GM19372 (cell line): ENCODE data around the gene ANKRD33.
"Not testable (repeated sequence)": the region's sequence is repeated elsewhere in the genome, so short reads cannot be mapped to it uniquely, and the experiment has no call there.

Source experiments
- ATAC-seq: cut with Tn5 transposase; IDR thresholded peaks from one replicate; pipeline ENCODE4 v1.9.1; 2021; ENCODE audit warnings: mild to moderate bottlenecking, low read depth, moderate library complexity; ENCODE audit not compliant: unreplicated experiment

Gene ANKRD33

GRCh38 chr12:51873251-51873994 lies 14.5 kb upstream of the ANKRD33 start:
- no peak for ATAC-seq

DNA sequence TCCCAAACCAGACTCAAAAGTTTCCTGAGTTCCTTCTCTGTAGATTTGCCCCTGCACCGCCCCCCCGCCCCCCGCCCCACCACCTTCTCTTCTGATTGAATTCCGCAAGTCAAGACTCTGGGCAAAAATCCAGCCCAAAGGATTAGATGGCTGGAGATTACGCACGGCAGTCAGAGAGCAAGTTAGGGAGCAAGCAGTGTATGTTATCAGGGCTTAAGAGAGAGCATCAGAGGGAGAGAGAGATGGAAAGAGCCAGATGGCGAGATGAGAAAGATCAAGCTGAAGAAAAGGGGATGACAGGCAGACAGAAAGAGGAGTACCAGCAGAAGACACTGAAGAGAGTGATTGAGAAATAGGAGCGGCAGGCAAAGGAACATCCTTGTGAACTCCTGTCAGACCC lies 13.9 kb upstream of the ANKRD33 start:
- ATAC-seq: no peak

- ATAC-seq: no peak
Measured at GRCh38 chr12:51874486-51874885, 13.4 kb upstream of the ANKRD33 start.

DNA sequence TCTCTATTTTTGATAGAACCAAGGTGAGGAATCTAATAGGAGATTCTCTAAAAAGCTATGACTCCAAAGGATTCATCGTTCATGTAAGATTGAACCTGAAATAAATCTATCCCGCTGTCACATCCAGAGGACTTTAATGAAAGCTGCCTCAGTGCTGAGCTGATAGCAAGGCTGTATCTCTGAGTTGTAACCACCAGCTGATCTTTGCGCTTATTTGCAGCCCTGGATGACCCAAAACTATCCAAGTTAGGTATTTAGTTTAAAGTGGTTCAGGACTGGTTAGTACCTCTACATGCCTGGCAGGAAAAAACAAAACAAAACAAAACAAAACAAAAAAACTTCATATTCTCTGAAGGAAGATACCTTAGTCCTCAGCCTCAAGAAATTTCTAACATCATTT lies 8.8 kb upstream of the ANKRD33 start:
- ATAC-seq: no peak

GRCh38 chr12:51883295-51883694 lies 4.6 kb upstream of the ANKRD33 start:
- no peak for ATAC-seq

DNA sequence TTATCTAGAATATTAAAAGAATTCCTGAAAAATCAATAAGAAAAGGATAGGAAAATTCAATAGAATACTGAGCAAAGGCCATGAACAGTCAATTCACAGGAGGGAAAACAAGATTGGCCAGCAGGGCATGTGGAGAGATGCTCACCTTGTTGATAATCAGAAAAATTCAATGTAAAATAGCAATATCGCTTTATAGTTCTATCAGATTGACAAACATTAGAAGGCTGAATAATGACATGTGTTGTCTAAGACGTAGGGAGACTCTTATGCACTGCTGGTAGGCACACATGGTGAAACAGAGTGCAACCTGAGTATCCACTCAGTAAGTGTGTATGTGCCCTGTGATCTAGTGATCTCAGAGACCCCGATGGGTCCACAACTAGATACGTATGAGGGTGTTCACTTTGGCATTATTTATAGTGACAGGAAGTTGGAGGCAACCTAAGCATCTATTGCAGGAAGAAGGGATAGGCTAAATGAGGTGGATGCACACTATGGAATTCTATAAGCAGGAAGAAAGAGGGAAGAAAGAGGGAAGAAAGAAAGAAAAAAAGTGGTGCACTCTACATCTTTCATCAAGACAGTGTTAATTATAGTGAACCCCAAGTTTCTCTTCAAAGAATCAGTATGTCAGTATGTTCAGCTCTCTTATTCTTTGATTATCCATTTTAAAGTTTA lies 3.8 kb upstream of the ANKRD33 start:
- no peak for ATAC-seq

DNA sequence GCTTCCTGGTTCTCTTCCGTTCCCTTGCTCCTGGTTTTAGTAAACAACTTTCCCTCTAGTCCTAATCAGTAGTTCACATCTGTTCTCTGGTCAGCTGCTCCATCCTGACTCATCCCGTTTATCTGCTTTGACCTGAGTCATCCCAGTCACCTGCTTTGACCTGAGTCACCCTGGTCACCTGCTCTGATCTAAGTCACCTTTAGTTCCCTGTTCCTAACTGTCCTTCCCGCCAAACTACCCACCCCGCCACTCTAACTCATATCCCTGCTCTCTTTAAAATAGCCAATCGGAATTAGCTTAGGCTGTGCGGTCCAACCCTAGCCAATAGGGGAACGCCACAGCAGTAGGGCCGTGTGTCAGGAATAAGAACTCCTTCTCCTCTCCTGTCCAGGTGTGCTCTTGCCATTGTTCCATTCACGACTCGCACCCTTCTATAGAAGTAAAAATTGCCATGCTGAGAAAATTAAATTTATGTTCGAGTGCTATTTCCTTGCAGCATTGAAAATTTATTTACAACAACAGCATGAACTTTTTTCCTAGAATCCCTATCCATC lies 3.1 kb upstream of the ANKRD33 start:
- ATAC-seq: no peak

DNA sequence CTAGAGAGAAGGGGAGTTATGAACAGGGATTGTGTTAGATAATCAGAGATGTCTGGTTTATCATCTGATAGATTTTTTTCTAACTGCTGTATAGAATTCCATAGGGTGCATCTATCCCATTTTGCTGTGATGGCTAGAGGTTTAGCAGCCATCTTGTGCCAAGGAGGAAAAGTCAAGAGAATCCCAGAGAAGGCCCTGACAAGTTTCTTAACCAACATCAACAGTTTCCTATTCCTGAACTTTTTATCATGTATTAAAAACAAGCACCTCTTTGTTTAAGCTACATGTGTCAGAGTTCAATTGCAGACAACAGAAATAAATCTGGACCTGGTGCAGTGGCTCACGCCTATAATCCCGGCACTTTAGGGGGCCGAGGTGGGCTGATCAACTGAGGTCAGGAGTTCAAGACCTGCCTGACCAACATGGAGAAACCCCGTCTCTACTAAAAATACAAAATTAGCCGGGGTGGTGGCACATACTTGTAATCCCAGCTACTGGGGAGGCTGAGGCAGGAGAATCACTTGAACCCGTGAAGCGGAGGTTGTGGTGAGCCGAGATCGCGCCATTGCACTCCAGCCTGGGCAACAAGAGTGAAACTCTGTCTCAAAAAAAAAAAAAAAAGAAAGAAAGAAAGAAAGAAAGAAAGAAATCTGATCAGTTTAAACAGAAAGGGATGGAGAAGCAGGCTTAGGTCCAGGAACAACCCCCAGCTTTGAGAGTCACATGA lies 2.4 kb upstream of the ANKRD33 start:
- not testable (repeated sequence) for ATAC-seq

DNA sequence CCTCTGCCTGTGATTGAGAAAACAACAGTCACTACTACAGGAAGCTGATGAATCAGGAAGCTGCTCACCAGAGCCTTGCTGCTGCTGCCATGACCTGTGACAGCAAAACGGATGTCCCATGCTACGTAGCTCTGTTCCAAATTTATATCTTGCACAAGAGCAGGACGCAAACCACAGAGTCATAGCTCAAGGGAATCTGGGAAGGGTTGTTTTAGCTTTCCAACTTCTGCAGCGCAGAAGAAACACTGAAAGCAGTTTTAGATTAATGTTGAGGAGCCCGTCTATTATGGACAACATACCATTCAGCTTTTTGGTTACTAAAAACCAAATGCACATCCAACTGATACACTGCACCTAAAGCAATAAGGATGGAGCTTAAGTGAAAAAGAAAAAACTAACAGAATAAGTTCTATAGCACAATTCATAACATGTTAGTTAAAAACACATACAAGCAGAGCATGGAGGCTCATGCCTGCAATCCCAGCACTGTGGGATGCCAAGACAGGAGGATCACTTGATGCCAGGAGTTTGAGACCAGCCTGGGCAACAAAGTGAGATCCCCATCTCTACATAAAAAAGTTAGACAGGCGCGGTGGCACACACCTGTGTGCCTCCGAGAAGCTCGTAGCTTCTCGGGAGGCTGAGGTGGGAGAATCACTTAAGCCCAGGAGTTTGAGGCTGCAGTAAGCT lies 1.7 kb upstream of the ANKRD33 start:
- ATAC-seq: no peak

GRCh38 chr12:51888316-51889215 lies 663 bp downstream of the ANKRD33 start:
- no peak for ATAC-seq

- ATAC-seq: no peak
Measured at GRCh38 chr12:51889216-51890132, 1.6 kb downstream of the ANKRD33 start.

DNA sequence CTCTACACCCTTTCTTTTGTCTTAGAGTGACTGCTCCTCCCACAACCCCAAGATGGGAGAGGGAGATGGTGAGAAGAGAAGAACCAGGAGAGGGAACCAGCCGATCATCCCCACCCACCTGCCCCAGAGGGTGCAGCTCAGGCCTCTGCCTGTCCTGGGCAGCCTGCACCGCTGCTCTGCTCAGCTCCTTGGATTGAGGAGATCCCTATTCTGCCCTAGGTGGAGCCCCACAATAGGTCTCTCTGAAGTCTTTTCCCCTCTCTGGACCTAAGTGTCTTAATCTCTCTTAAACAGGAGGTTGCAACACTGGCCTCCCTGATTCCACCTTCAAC lies 2.2 kb downstream of the ANKRD33 start:
- ATAC-seq: no peak

- ATAC-seq: no peak
Measured at GRCh38 chr12:51890511-51891171, 2.7 kb downstream of the ANKRD33 start.

DNA sequence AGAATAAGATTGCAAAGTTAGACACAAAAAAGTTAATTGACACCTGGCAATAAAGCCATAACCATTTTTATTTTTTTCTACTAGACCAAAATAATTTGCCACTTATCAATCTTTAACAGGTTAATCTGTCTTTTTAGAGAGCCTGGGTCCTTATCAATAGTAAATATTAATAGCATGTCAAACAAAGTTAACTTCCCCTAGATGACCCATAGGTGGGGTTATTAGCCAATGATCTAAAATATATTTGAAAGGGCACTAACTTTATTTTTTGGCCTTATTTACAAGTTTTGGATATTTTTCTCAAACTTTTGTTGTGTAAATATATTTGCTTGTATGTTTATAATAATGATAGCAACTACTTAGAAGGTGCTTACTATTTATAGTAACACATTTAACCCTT lies 3.9 kb downstream of the ANKRD33 start:
- ATAC-seq: no peak

DNA sequence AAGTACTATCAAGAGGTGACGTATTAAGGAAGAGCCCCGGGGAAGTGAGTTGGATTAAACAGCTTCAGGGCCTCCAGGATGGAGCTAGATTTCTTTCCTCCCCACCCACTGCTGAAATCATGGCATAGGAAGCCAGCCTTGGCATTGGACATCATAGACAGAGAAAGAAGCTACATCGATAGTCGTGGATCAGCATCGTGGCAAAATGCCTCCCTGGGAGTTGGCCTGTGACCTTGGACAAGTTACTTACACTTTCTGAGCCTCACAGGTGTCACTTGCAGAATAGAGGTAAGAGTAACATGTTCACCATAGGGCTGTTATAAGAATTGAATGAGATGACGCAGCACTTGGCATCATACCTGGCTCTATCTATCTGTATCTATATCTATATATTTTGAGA lies 5.9 kb downstream of the ANKRD33 start:
- ATAC-seq: no peak

GRCh38 chr12:51895378-51896135 lies 7.7 kb downstream of the ANKRD33 start:
- no peak for ATAC-seq

GRCh38 chr12:51896236-51896635 lies 8.3 kb downstream of the ANKRD33 start:
- no peak for ATAC-seq

DNA sequence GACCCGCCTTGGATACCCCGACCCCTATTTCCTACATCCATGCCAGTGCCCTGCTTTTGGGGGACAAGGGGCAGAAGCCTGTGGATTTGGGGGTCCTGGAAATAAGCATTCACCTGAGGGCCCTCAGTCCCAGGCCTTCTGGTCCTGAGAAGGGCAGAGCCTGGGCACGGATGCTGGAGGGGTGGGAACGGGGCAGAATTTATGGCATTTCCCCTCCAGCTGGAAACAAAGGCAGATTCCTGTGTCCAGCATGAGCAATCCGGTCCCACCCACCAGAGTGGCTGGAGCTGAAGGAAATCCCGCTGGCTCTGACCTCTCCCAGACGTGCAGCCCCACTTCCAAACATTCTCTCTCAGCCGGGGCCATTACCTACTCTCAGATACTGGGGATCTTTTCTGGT lies 9.3 kb downstream of the ANKRD33 start:
- ATAC-seq: no peak
